Inflammatory macrophage (primary cell): Measurements from ENCODE around the gene SLC18A3.

Experiments used
- DNase-seq, 2 donors: peaks; one replicate each; pipeline ENCODE4 v3.0.0-alpha.2; 2020 to 2022
- total RNA-seq, 18 experiments: gene quantifications; one replicate each; lab custom pipeline; 2026; ENCODE audit warnings: mixed read lengths in 6 of 18, inconsistent platforms in 2 of 18; lab: John Stamatoyannopoulos, UW

SLC18A3 gene
- total RNA-seq, result 0 to 0.08 (median 0) reads per million in 18 experiments

- DNase-seq, result no peak
These were observed at the start of gene SLC18A3 for GRCh38 chr10:49610114-49610457. TSS of gene SLC18A3 (plus strand) at chr10:49610310. CDS start at chr10:49610741, 431 bp downstream.

DNA sequence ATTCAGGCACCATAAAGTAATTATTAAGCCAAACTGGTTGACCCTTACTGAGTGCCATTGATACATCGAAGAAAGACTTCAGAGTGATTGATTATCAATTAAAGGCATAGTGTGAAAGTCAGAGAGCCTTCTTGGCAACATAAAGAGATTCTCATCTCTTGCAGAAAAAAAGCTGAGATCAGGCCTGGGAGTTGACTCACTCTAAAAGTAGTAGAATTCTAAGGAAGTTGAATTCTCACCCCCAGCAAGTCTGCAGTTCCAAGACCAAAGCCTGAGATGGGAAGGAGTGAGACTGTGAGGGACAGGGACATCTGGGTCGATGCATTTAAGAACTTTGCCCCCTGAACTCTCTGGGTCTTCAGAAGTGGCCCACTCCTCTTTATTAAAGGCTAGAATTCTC is 49.6 kb upstream of the SLC18A3 start:
- no peak for DNase-seq

GRCh38 chr10:49562893-49563292 is 47.2 kb upstream of the SLC18A3 start:
- no peak for DNase-seq

GRCh38 chr10:49564461-49565009 is 45.6 kb upstream of the SLC18A3 start:
- no peak for DNase-seq

DNA sequence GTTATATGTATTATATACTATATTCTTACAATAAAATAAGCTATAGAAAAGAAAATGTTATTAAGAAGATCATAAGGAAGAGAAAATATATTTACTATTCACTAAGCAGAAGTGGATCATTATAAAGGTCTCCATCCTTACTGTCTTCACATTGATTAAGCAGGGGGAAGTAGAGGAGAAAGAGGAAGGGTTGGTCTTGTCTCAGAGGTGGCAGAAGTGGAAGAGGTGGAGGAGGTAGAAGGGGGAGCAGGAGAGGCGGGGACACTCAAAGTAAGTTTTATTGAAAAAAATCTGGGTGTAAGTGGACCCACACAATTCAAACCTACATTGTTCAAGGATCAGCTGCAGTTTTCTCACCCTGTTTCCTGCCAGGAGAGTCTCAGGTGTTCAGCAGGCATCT is 42.3 kb upstream of the SLC18A3 start:
- no peak for DNase-seq

- DNase-seq, result no peak
These were observed 41.9 kb upstream of the SLC18A3 start for GRCh38 chr10:49568235-49568634.

- peak; percentile 44 to 48 for DNase-seq
These were observed 41.0 kb upstream of the SLC18A3 start for GRCh38 chr10:49569031-49569631.

DNA sequence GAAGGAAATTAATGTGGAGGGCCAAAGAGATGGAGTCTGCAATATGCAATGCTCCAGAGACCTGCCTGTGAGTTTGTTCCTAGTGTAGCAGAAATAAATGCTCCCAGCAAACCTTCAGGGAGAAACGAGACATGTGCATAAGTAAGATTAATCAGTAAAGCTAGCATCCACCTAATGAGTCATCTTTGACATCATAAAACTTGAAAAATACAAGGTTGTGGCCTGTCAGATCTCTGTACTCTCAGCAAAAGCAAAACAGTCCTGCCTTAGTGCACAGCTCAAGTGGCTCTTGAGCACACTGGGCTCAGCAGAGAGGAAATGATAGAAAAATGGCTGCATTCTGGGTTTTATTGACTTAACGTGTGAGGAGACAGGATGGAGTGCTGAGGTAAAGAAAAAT is 38.7 kb upstream of the SLC18A3 start:
- DNase-seq, result no peak

DNA sequence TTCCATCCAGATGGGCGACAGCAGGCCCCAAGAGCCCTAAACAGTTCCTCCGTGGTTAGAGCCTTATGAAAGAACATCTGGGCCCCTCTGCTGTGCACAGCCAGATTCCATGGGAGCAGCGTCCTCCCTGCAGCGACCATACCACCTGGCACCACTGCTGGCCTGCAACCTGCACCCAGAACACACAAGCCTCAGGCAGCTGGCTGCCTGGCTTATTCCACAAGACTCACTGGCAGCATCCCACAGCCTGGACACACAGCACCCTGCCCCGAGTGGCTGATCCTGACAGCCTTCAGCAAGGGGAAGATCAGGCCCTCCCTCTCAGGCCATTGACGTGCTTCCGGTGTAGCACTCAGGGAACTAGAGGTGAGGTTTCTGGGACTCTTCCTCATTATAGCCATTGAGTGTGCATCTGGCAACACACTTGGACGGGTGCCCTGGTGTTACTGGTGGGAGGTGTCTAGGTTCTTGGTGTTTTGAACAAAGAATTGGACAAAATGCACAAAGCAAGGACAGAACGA is 37.5 kb upstream of the SLC18A3 start:
- no peak for DNase-seq

DNA sequence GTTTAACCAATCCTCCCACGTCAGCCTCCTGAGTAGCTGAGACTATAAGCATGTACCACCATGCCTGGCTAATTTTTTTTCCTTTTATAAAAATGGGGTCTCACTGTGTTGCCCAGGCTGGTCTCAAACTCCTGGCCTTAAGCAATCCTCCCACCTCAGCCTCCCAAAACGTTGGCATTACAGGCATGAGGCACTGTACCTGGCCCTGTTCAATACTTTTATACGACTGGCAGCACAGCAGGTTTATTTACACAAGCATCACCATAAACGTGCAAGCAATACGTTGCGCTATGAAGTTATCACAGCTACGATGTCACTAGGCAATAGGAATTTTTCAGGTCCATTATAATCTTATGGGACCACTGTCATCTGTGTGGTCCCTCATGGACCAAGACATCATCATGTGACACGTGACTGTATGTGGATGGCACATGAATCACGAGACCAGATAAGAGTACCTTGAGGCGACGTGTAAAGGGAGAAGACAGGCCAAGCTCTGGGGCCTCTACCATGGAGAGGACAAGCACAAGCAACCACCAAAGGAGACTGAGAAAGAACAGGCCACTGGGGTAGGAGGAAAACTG is 34.5 kb upstream of the SLC18A3 start:
- DNase-seq, result no peak

- DNase-seq, result no peak
These were observed 32.8 kb upstream of the SLC18A3 start for GRCh38 chr10:49577182-49577925.

GRCh38 chr10:49578392-49578791 is 31.7 kb upstream of the SLC18A3 start:
- DNase-seq, result no peak

GRCh38 chr10:49579621-49580020 is 30.5 kb upstream of the SLC18A3 start:
- no peak for DNase-seq

GRCh38 chr10:49585387-49585786 is 24.7 kb upstream of the SLC18A3 start:
- DNase-seq, result no peak

DNA sequence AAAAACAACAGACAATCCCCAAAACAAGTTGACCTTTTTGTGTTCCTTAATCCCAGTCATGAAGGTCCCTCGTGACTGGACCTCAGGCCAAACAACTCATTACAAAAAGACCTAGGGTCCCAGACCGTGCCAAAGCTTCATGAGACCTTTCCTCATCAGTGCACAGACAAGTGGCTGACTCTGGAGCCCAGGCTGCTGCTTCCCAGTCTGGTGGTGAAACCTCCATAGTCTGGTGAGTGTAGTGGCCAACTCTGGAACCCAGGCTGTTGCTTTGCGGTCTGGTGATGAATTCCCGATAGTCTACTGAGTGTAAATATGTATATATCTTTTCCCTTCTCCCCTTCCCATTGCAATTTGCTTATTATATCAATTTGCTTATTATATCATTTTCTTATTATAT is 22.1 kb upstream of the SLC18A3 start:
- no peak for DNase-seq

- peak; percentile 71 to 73 for DNase-seq
These were observed 17.2 kb upstream of the SLC18A3 start for GRCh38 chr10:49592726-49593563.

DNA sequence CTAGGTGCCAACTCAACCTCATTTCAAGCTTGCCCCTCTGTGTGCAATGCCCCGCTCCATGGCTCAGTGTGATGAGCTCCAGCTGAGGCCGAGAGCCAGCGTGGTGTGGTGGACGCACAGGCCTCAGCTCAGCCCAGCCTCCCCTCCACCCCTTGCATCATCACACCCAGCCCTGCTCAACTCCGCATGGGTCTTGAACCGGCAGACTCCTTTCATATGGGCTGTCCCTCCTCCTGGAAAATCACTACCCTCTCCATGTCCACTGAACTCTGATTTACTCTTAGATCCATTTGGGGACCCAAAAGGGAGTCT is 16.6 kb upstream of the SLC18A3 start:
- no peak for DNase-seq

DNA sequence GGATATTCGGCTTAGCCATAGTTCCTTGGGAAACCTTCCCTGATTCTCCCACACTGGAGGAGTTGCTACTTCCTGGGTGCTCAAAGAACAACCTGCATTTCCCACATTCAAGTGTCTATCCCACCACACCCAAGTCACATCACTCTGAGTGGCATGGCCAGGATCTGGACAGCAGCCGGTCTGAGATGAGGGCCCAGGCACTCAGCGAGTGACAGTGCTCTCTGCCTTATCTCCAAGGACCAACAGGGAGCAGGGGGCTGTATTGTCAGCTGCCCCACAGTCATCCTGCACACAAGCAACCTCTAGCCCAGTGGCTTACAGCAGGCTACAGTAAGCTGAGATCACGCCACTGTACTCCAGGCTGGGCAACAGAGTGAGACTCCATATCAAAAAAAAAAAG is 16.1 kb upstream of the SLC18A3 start:
- no peak for DNase-seq

- DNase-seq, result peak; percentile 21 to 45
These were observed 15.5 kb upstream of the SLC18A3 start for GRCh38 chr10:49594594-49594993.

DNA sequence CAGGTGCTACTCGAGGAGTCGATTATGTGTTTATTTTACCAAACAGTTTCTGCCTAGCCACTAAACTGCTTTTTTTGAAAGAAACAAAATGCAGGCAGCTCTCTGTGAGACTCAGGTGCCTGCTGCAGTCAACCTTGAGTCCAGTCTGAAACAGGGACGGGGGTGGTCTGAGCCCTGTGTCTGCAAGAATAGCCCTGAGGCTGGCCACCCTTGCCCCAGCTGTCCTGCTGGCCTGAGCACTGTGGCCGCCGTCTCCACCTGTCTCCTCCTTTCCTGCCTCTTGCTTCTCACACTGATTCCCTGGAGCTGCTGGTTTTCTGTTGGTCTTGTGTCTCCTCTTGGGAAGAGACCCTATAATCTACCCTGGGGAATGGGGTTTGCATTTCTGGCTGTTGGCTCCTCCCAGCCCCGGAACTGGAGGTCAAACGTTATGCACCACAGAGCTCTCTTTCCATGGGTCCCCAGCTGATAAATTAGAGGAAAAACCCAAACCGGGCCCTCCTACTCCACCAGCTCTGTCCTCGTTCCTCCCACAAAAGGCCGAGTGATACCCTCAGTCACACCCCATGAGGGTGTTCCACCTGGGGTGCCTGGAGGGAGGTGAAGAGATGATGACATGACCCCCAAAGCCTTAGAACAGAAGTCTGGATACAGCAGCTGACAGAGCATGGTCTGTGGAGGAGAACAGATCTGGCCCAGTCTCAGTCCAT is 15.0 kb upstream of the SLC18A3 start:
- DNase-seq, result no peak

DNA sequence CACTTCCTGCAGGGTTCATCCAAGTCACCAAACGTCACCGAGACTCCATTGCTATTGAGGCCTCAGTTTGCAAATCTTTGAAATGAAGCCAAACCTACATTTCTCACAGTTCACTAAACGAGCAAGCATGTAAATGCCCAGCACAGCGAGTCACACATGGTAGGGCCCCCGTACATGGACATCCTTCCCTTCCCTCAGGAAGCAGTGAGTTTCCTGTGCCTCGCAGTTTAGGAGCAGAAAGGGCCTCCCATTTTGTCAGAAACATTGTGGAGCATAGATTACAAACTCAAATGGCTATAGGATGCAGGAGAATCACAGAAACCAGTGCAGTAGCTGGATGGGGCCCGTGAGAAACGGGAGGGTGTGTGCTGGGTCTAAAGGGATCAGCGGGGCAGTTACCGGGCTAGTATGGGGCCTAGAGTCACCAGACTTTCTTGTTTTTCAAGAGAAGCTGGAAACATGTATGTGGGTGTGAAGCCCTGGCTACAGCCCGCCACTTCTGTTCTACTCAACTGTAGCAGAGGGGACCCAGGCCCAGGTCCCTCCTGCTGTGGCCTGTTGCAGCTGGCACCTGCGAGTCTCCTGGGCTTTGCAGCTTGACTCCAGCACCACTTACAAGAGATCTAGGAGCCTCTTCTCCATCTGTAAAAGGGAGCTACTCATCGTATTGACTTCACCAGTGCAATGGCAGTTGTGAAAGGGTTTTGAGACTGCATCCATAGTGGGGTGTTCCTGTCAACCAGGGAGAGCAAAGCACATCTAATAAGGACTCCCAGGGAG is 14.2 kb upstream of the SLC18A3 start:
- no peak for DNase-seq

GRCh38 chr10:49596493-49596809 is 13.7 kb upstream of the SLC18A3 start:
- DNase-seq, result no peak
